Tibial artery (tissue), 4 donors: Measurements from ENCODE around the gene RIPK4.

Experiments
- DNase-seq, 2 donors: peaks; one replicate each; pipeline ENCODE4 v3.0.0-alpha.2; 2019
- H3K27ac ChIP-seq, 2 donors: fragments of 200-600 bp; sonication (generic) in 1 of 2; 1 replicate in 1 of 2; 2 replicates in 1 of 2; pipeline ENCODE4 v1.5.1; 2018 to 2019; ENCODE audit warnings: mild to moderate bottlenecking in 1 of 2
- H3K27me3 ChIP-seq, 2 donors: fragments of 200-600 bp; sonication (generic) in 1 of 2; one replicate each; pipeline versions ENCODE4 v1.5.1 to v1.6.0; 2016 to 2019
- H3K36me3 ChIP-seq, 3 donors: fragments of 200-600 bp; sonication (generic) in 2 of 3; one replicate each; pipeline ENCODE4 v1.5.1; 2016 to 2019; ENCODE audit warnings: mild to moderate bottlenecking in 2 of 3
- H3K4me1 ChIP-seq, 4 donors: fragments of 200-600 bp; sonication (generic) in 2 of 4; 1 replicate in 3 of 4; 2 replicates in 1 of 4; pipeline ENCODE4 v1.5.1; 2016 to 2019
- H3K4me3 ChIP-seq, 2 donors: fragments of 200-600 bp; sonication (generic) in 1 of 2; 1 replicate in 1 of 2; 2 replicates in 1 of 2; pipeline ENCODE4 v1.5.1; 2018 to 2019; ENCODE audit warnings: mild to moderate bottlenecking in 2 of 2
- H3K9me3 ChIP-seq, 3 donors: fragments of 200-600 bp; sonication (generic) in 1 of 3; one replicate each; pipeline ENCODE4 v1.5.1; 2016 to 2019
- CTCF ChIP-seq, 2 experiments: fragments of 200-600 bp in 1 of 2; fragments of 450-650 bp in 1 of 2; IDR thresholded peaks; one replicate each; pipeline ENCODE4 v1.5.1; 2017 to 2019; ENCODE audit warnings: antibody characterized with exemption in 2 of 2, mild to moderate bottlenecking in 1 of 2, moderate library complexity in 1 of 2
- intact Hi-C: fragments of 100-400 bp; cut with DNase I; formaldehyde crosslinking; loops from one replicate; pipeline ENCODE4 v1.15.0; 2023; ENCODE audit warnings: low total_unique reads

Gene RIPK4

GRCh38 chr21:41742073-41742875 is 24.6 kb downstream of the RIPK4 start:
- H3K9me3 ChIP-seq: peaks cover 0 to 11% (median 4%) of the 10 kb centered on the region in 3 donors
- H3K36me3 ChIP-seq: peaks cover 18 to 97% (median 33%) of the 10 kb centered on the region in 3 donors
- no peaks in the 10 kb centered on the region for H3K27me3 ChIP-seq
- TF ChIP-seq CTCF (IDR thresholded peaks at IDR 0.05): no peak
- DNase-seq: no peak
- intact Hi-C loops: no loop called here
- no peaks in the 10 kb centered on the region for H3K4me1 ChIP-seq
- no peak overlapping the region for H3K27ac ChIP-seq
- H3K4me3 ChIP-seq: no peak overlapping the region

- Histone ChIP-seq H3K27ac (no peak overlapping the region), H3K9me3 (peaks cover 0 to 12% (median 4%) of the 10 kb centered on the region in 3 donors), H3K4me3 (no peak overlapping the region), H3K36me3 (peaks cover 18 to 89% (median 33%) of the 10 kb centered on the region in 3 donors), H3K4me1 (no peaks in the 10 kb centered on the region), H3K27me3 (no peaks in the 10 kb centered on the region)
- no peak for DNase-seq
- intact Hi-C loops: no loop called here
- no peak for TF ChIP-seq CTCF (IDR thresholded peaks at IDR 0.05)
Observed at GRCh38 chr21:41741253-41742072, 25.4 kb downstream of the RIPK4 start.

GRCh38 chr21:41740604-41741252 is 26.1 kb downstream of the RIPK4 start:
- Histone ChIP-seq H3K4me3 (no peak overlapping the region), H3K4me1 (no peaks in the 10 kb centered on the region), H3K36me3 (peaks cover 18 to 82% (median 33%) of the 10 kb centered on the region in 3 donors), H3K9me3 (peaks cover 0 to 12% (median 4%) of the 10 kb centered on the region in 3 donors), H3K27me3 (no peaks in the 10 kb centered on the region), H3K27ac (no peak overlapping the region)
- intact Hi-C loops: no loop called here
- no peak for TF ChIP-seq CTCF (IDR thresholded peaks at IDR 0.05)
- DNase-seq: no peak

- Histone ChIP-seq H3K4me1 (no peaks in the 10 kb centered on the region), H3K9me3 (peaks cover 0 to 12% (median 4%) of the 10 kb centered on the region in 3 donors), H3K36me3 (peaks cover 18 to 74% (median 33%) of the 10 kb centered on the region in 3 donors), H3K27me3 (no peaks in the 10 kb centered on the region), H3K4me3 (no peak overlapping the region), H3K27ac (no peak overlapping the region)
- TF ChIP-seq CTCF (IDR thresholded peaks at IDR 0.05): no peak
- no peak for DNase-seq
- intact Hi-C loops: no loop called here
Observed at GRCh38 chr21:41739936-41740335, 26.9 kb downstream of the RIPK4 start.

- intact Hi-C loops: no loop called here
- Histone ChIP-seq H3K4me3 (no peak overlapping the region), H3K36me3 (peaks cover 18 to 64% (median 33%) of the 10 kb centered on the region in 3 donors), H3K27ac (no peak overlapping the region), H3K4me1 (no peaks in the 10 kb centered on the region), H3K27me3 (no peaks in the 10 kb centered on the region), H3K9me3 (peaks cover 0 to 12% (median 4%) of the 10 kb centered on the region in 3 donors)
- no peak for TF ChIP-seq CTCF (IDR thresholded peaks at IDR 0.05)
- no peak for DNase-seq
Observed at GRCh38 chr21:41739011-41739410, 27.8 kb downstream of the RIPK4 start.
